ENCODE data around the gene THOC5.

GRCh38 chr22:29491012-29491411 lies 62.5 kb downstream of the THOC5 start:
- TF ChIP-seq CTCF (IDR thresholded peaks at IDR 0.05) (no peak), POLR2A (IDR thresholded peaks at IDR 0.05) (no peak), POLR2AphosphoS5 (IDR thresholded peaks at IDR 0.05) (no peak)

Data from breast epithelium (tissue), 3 donors.